Body of pancreas (tissue), 4 donors: ENCODE measurements around the gene BAHCC1.

Experiments used
- CTCF ChIP-seq, 7 experiments: fragments of 450-650 bp in 4 of 7; fragments of 200-600 bp in 3 of 7; sonication (generic) in 3 of 7; IDR thresholded peaks; one replicate each; pipeline ENCODE4 v1.5.1; 2016 to 2019; ENCODE audit warnings: antibody characterized with exemption in 7 of 7
- POLR2A ChIP-seq, 3 donors: fragments of 450-650 bp; IDR thresholded peaks; one replicate each; pipeline ENCODE4 v1.6.1; 2016; ENCODE audit warnings: antibody characterized with exemption in 3 of 3, mild to moderate bottlenecking in 2 of 3

- TF ChIP-seq CTCF (IDR thresholded peaks at IDR 0.05) (no peak), POLR2A (IDR thresholded peaks at IDR 0.05) (peak in 1 of 3 donors; percentile 22)
Measured at GRCh38 chr17:81399481-81400153, 4.4 kb downstream of the BAHCC1 start.
